ENCODE results near the gene PLCL2. TPM values are rescaled to one million over a fixed set of nuclear protein-coding genes. Genes with fewer than 3 reads are reported as not detected.

The PLCL2 gene
- total RNA-seq, 1 experiment from 2014 or later: 0.92 TPM

- no peaks in the 10 kb centered on the region for H3K36me3 ChIP-seq (ENCODE audit: insufficient read depth, low read length, poor library complexity, severe bottlenecking)
- TF ChIP-seq CTCF (conservative IDR thresholded peaks at IDR 0.05; ENCODE audit: low read depth, low read length) (no peak), EZH2 (IDR thresholded peaks at IDR 0.05; ENCODE audit: borderline replicate concordance, low read depth, low read length, poor library complexity, severe bottlenecking) (no peak)
- intact Hi-C loops (cut with micrococcal nuclease; ENCODE audit: unreplicated experiment): no loop called here
- BruUV-seq (replicated peaks): no TSS peak
- peaks cover 12% of the 10 kb centered on the region for H3K27me3 ChIP-seq (replicated peaks; ENCODE audit: insufficient read depth, low read depth, low read length, poor library complexity)
- no peak overlapping the region for H3K4me3 ChIP-seq (ENCODE audit: low read depth, low read length, poor library complexity, severe bottlenecking)
- no peak for DNase-seq (ENCODE audit: low spot score)
- CTCF ChIA-PET: no interaction called here
- no peak overlapping the region for H3K27ac ChIP-seq (ENCODE audit: low read depth, low read length, poor library complexity, severe bottlenecking)
- POLR2A ChIA-PET (ENCODE audit: low non-redundant PET): no interaction called here
- H3K9me3 ChIP-seq (ENCODE audit: low read depth, low read length, poor library complexity, severe bottlenecking): no peaks in the 10 kb centered on the region
- H3K4me1 ChIP-seq (ENCODE audit: insufficient read depth, low read length, poor library complexity, severe bottlenecking): no peaks in the 10 kb centered on the region
These were observed 138.4 kb downstream of the PLCL2 start for GRCh38 chr3:17023006-17023664.

GRCh38 chr3:17025594-17026139 is 140.9 kb downstream of the PLCL2 start:
- Histone ChIP-seq H3K4me1 (ENCODE audit: insufficient read depth, low read length, poor library complexity, severe bottlenecking) (no peaks in the 10 kb centered on the region), H3K27me3 (replicated peaks; ENCODE audit: insufficient read depth, low read depth, low read length, poor library complexity) (peaks cover 7% of the 10 kb centered on the region), H3K9me3 (ENCODE audit: low read depth, low read length, poor library complexity, severe bottlenecking) (no peaks in the 10 kb centered on the region), H3K27ac (ENCODE audit: low read depth, low read length, poor library complexity, severe bottlenecking) (no peak overlapping the region), H3K4me3 (ENCODE audit: low read depth, low read length, poor library complexity, severe bottlenecking) (no peak overlapping the region), H3K36me3 (ENCODE audit: insufficient read depth, low read length, poor library complexity, severe bottlenecking) (no peaks in the 10 kb centered on the region)
- intact Hi-C loops (cut with micrococcal nuclease; ENCODE audit: unreplicated experiment): no loop called here
- ChIA-PET CTCF (no interaction called here), POLR2A (ENCODE audit: low non-redundant PET) (no interaction called here)
- no peak for DNase-seq (ENCODE audit: low spot score)
- TF ChIP-seq CTCF (conservative IDR thresholded peaks at IDR 0.05; ENCODE audit: low read depth, low read length) (no peak), EZH2 (IDR thresholded peaks at IDR 0.05; ENCODE audit: borderline replicate concordance, low read depth, low read length, poor library complexity, severe bottlenecking) (no peak)
- no TSS peak for BruUV-seq (replicated peaks)

DNA sequence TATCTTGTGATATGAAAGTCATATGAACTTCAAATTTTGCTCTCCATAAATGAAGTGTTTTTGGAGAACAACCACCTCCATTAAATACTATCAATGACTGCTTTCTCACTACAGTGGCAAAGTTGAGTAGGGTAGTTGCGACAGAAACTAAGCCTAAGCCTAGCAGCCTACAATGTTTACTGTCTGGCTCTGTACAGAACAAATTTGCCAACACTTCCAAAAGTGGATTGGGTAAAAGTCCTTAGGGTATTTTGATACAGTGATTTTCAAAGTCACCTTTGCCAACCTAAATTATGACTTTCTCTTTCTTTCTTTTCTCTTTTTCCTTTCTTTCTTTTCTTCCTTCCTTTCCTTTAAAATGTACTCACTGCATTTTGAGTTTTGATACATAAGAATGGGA is 142.6 kb downstream of the PLCL2 start:
- no TSS peak for BruUV-seq (replicated peaks)
- CTCF ChIA-PET: no interaction called here
- POLR2A ChIA-PET (ENCODE audit: low non-redundant PET): no interaction called here

More for the DNA sequence above, 142.6 kb downstream of the PLCL2 start:
- H3K4me3 ChIP-seq (ENCODE audit: low read depth, low read length, poor library complexity, severe bottlenecking): no peak overlapping the region
- no peaks in the 10 kb centered on the region for H3K9me3 ChIP-seq (ENCODE audit: low read depth, low read length, poor library complexity, severe bottlenecking)
- peaks cover 7% of the 10 kb centered on the region for H3K27me3 ChIP-seq (replicated peaks; ENCODE audit: insufficient read depth, low read depth, low read length, poor library complexity)
- no peak overlapping the region for H3K27ac ChIP-seq (ENCODE audit: low read depth, low read length, poor library complexity, severe bottlenecking)
- intact Hi-C loops (cut with micrococcal nuclease; ENCODE audit: unreplicated experiment): no loop called here
- TF ChIP-seq EZH2 (IDR thresholded peaks at IDR 0.05; ENCODE audit: borderline replicate concordance, low read depth, low read length, poor library complexity, severe bottlenecking): no peak
- no peak for TF ChIP-seq CTCF (conservative IDR thresholded peaks at IDR 0.05; ENCODE audit: low read depth, low read length)
- no peak for DNase-seq (ENCODE audit: low spot score)
- no peaks in the 10 kb centered on the region for H3K4me1 ChIP-seq (ENCODE audit: insufficient read depth, low read length, poor library complexity, severe bottlenecking)
- H3K36me3 ChIP-seq (ENCODE audit: insufficient read depth, low read length, poor library complexity, severe bottlenecking): no peaks in the 10 kb centered on the region
